Nephron progenitor cell (in vitro differentiated cells): ENCODE results near the gene LEUTX.

Source experiments
- DNase-seq: peaks from one replicate; pipeline ENCODE4 v3.0.0; 2021
- H3K27ac Mint-ChIP-seq: 2 replicates; pipeline ENCODE4 v1.8.0; 2021; ENCODE audit warnings: mild to moderate bottlenecking, moderate library complexity, mixed read lengths
- H3K27me3 Mint-ChIP-seq: 2 replicates; pipeline ENCODE4 v1.8.0; 2021; ENCODE audit warnings: mild to moderate bottlenecking, low read depth, mixed read lengths; ENCODE audit not compliant: poor library complexity
- H3K36me3 Mint-ChIP-seq: 2 replicates; pipeline ENCODE4 v1.8.0; 2021; ENCODE audit warnings: low read depth, mixed read lengths
- H3K4me1 Mint-ChIP-seq: 2 replicates; pipeline ENCODE4 v1.8.0; 2021; ENCODE audit warnings: mixed read lengths
- H3K4me3 Mint-ChIP-seq: 2 replicates; pipeline ENCODE4 v1.8.0; 2021; ENCODE audit warnings: mild to moderate bottlenecking, moderate library complexity, mixed read lengths
- H3K9me3 Mint-ChIP-seq: 2 replicates; pipeline ENCODE4 v1.8.0; 2021; ENCODE audit warnings: mild to moderate bottlenecking, moderate library complexity, mixed read lengths
- CTCF ChIP-seq: fragments of 200-600 bp; sonication (generic); IDR thresholded peaks from 2 replicates; pipeline ENCODE4 v1.5.0; 2021; ENCODE audit warnings: antibody characterized with exemption

Gene LEUTX

DNA sequence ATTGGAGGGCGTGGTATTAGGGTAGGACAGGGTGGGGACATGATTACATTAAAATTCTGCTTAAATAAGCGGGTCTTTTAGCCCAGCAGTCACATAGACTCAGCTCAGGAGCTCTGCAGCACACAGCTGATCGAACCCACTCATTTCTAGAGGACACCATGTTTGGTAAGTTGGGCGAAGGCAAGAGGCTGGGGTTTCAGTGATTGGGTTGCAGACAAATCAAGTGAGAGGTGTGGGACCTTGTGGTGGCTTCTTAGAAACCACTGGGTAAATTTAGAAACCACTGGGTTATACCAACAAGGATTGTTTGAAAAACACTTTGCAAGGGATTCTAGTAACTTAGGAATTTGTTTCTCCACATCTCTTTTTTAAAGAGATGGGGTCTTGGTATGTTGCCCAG is at the start of gene LEUTX:
Gene LEUTX (plus strand): TSS at position 92 of the 400 bp plus-strand sequence. CDS start 67 bp downstream, at position 159.
- no peaks in the 10 kb centered on the region for H3K36me3 Mint-ChIP-seq
- no peak within 1 kb of the TSS for H3K4me3 Mint-ChIP-seq
- no peaks in the 10 kb centered on the region for H3K9me3 Mint-ChIP-seq
- no peak for TF ChIP-seq CTCF
- no peak for DNase-seq
- H3K27ac Mint-ChIP-seq = no peak within 1 kb of the TSS
- H3K27me3 Mint-ChIP-seq = peaks cover 43% of the 10 kb centered on the region
- no peaks in the 10 kb centered on the region for H3K4me1 Mint-ChIP-seq

GRCh38 chr19:39729594-39729993 is 49.1 kb upstream of the LEUTX start:
- Mint-ChIP-seq H3K4me3 (no peak overlapping the region), H3K27me3 (peaks cover 27% of the 10 kb centered on the region), H3K27ac (no peak overlapping the region)

GRCh38 chr19:39731685-39732084 is 47.0 kb upstream of the LEUTX start:
- Mint-ChIP-seq H3K4me1 (no peaks in the 10 kb centered on the region), H3K27me3 (peaks cover 19% of the 10 kb centered on the region), H3K9me3 (peaks cover 2% of the 10 kb centered on the region), H3K27ac (no peak overlapping the region), H3K36me3 (no peaks in the 10 kb centered on the region), H3K4me3 (no peak overlapping the region)
- no peak for DNase-seq
- TF ChIP-seq CTCF = no peak

More at GRCh38 chr19:39729594-39729993, 49.1 kb upstream of the LEUTX start:
- TF ChIP-seq CTCF = no peak
- H3K9me3 Mint-ChIP-seq = peaks cover 2% of the 10 kb centered on the region
- DNase-seq = no peak
- no peaks in the 10 kb centered on the region for H3K4me1 Mint-ChIP-seq
- H3K36me3 Mint-ChIP-seq = no peaks in the 10 kb centered on the region

DNA sequence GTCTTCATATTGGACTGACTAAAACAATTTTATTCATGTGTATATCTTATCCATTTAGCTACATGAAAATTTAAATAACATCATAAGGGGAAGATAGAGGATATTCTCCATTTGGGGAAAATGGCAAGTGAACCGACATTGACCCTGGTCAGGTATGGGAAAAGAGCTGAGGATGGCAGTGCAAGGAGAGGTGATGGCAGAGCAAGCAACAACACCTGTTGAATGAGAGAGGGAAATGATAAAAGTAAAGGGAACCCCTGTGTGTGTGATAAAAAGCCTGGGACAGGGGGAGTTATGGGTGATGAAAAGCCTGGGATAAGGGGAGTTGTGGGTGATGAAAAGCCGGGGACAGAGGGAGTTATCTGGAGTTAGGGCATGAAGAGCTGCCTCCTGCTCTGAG is 44.8 kb upstream of the LEUTX start:
- Mint-ChIP-seq H3K36me3 (no peaks in the 10 kb centered on the region), H3K27ac (no peak overlapping the region), H3K27me3 (peaks cover 30% of the 10 kb centered on the region), H3K4me1 (no peaks in the 10 kb centered on the region), H3K9me3 (peaks cover 2% of the 10 kb centered on the region), H3K4me3 (no peak overlapping the region)
- no peak for DNase-seq
- TF ChIP-seq CTCF = no peak

DNA sequence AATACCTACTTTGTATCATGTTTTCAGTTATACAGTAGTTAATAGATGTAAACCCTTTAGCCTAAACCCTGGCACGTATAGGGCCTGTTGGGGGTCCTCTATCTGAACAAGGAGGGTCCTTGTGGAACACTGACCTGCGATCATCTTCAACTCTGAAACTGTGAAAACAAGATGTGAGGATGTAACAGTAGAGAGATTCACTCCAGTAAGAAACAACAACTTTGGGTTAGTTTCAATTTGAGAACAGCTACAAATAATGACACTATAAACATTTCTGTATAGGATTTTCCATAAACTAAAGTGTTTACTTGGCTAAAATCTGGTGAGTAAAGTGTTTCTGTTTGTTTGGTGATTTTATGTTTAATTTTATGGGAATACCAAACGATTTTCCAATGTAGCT is 43.0 kb upstream of the LEUTX start:
- no peak for TF ChIP-seq CTCF
- Mint-ChIP-seq H3K27me3 (peaks cover 38% of the 10 kb centered on the region), H3K9me3 (peaks cover 2% of the 10 kb centered on the region), H3K4me1 (no peaks in the 10 kb centered on the region), H3K36me3 (no peaks in the 10 kb centered on the region), H3K27ac (no peak overlapping the region), H3K4me3 (no peak overlapping the region)
- DNase-seq = no peak

DNA sequence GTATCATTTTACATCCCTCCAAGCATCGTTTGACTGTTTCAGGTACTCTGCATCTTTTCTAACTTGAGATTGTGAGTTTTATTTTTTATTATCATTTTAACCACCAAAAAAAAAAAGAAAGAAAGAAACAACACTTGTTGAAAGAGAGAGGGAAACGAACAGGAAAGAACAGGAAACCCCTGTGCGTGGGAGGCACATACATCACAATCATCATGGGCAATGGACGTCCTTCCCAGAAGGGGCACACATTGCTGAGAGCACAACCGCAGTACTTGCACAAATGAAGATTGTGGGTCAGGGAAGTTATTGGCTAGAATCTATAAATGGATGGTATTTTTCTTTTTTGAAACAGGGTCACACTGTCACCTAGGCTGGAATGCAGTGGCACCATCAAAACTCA is 42.6 kb upstream of the LEUTX start:
- Mint-ChIP-seq H3K4me3 (no peak overlapping the region), H3K27ac (no peak overlapping the region), H3K36me3 (no peaks in the 10 kb centered on the region), H3K9me3 (peaks cover 2% of the 10 kb centered on the region), H3K27me3 (peaks cover 41% of the 10 kb centered on the region), H3K4me1 (no peaks in the 10 kb centered on the region)
- TF ChIP-seq CTCF = no peak
- DNase-seq = no peak
